PC-3 (cell line): ENCODE data around the gene STPG3. TPM values are rescaled to one million over a fixed set of nuclear protein-coding genes. Genes with fewer than 3 reads are reported as not detected.

ENCODE experiments used
- ATAC-seq: fragments of 200-7000 bp; cut with Tn5 transposase; 2 replicates; pipeline ENCODE4 v1.9.1; 2020; ENCODE audit warnings: mild to moderate bottlenecking, moderate library complexity
- BruUV-seq: library from RNA; stranded (reverse); fragments of 400-500 nt; replicated peaks from 2 replicates; lab custom pipeline; 2021; lab: Mats Ljungman, UMichigan
- CTCF ChIA-PET: fragments of 300-600 bp; sonication (Branson Sonifier 250); formaldehyde crosslinking; loops from one replicate; lab custom pipeline; 2022; ENCODE audit warnings: antibody characterized with exemption; lab: Charles Lee
- POLR2A ChIA-PET: fragments of 300-600 bp; sonication (Branson Sonifier 250); formaldehyde crosslinking; loops from one replicate; lab custom pipeline; 2022; ENCODE audit warnings: antibody characterized with exemption; ENCODE audit not compliant: unreplicated experiment; lab: Charles Lee
- DNase-seq: peaks from one replicate; pipeline ENCODE4 v3.0.0-alpha.2; 2015
- H2AFZ ChIP-seq: fragments of 300-600 bp; sonication (generic); 2 replicates; pipeline ENCODE4 v1.6.0; 2016; ENCODE audit warnings: antibody characterized with exemption, low read length
- H3F3A ChIP-seq: fragments of 300-600 bp; sonication (generic); one replicate; pipeline ENCODE4 v1.6.0; 2017; ENCODE audit warnings: antibody characterized with exemption, low read length, control low read depth, mild to moderate bottlenecking; ENCODE audit not compliant: unreplicated experiment
- H3K27ac ChIP-seq: fragments of 300-600 bp; sonication (generic); 2 replicates; pipeline ENCODE4 v1.5.1; 2016; ENCODE audit warnings: mild to moderate bottlenecking, low read length
- H3K27me3 ChIP-seq: fragments of 300-600 bp; sonication (generic); 2 replicates; pipeline ENCODE4 v1.6.1; 2016; ENCODE audit warnings: low read length, mixed read lengths
- H3K36me3 ChIP-seq: fragments of 300-600 bp; sonication (generic); 2 replicates; pipeline ENCODE4 v1.6.1; 2016; ENCODE audit warnings: low read depth, mixed run types, low read length, mixed read lengths
- H3K4me1 ChIP-seq: fragments of 300-600 bp; sonication (generic); 2 replicates; pipeline ENCODE4 v1.5.1; 2016; ENCODE audit warnings: low read length; ENCODE audit not compliant: insufficient read depth
- H3K4me2 ChIP-seq: fragments of 300-600 bp; sonication (generic); 2 replicates; pipeline ENCODE4 v1.6.0; 2016; ENCODE audit warnings: low read length
- H3K4me3 ChIP-seq: fragments of 300-600 bp; sonication (generic); 2 replicates; pipeline ENCODE4 v1.5.1; 2016; ENCODE audit warnings: mild to moderate bottlenecking, low read length, mixed read lengths
- H3K79me2 ChIP-seq: fragments of 300-600 bp; sonication (generic); 2 replicates; pipeline ENCODE4 v1.6.1; 2017; ENCODE audit warnings: low read length, mixed read lengths
- H3K9ac ChIP-seq: fragments of 300-600 bp; sonication (generic); 2 replicates; pipeline ENCODE4 v1.6.0; 2016; ENCODE audit warnings: mild to moderate bottlenecking, low read length
- H3K9me2 ChIP-seq: fragments of 300-600 bp; sonication (generic); replicated peaks from 2 replicates; pipeline ENCODE4 v1.6.1; 2016; ENCODE audit warnings: mixed run types, low read length, mixed read lengths
- H3K9me3 ChIP-seq: fragments of 300-600 bp; sonication (generic); 2 replicates; pipeline ENCODE4 v1.6.1; 2016; ENCODE audit warnings: low read length, mixed read lengths
- H4K20me1 ChIP-seq: fragments of 300-600 bp; sonication (generic); 2 replicates; pipeline ENCODE4 v1.6.1; 2016; ENCODE audit warnings: low read length, mixed read lengths
- EZH2 ChIP-seq: fragments of 300-600 bp; sonication (generic); IDR thresholded peaks from one replicate; pipeline ENCODE4 v1.6.1; 2017; ENCODE audit warnings: antibody characterized with exemption, mild to moderate bottlenecking, low read length; ENCODE audit not compliant: unreplicated experiment
- EZH2phosphoT487 ChIP-seq: fragments of 300-600 bp; sonication (generic); IDR thresholded peaks from 2 replicates; pipeline ENCODE4 v1.6.1; 2018; ENCODE audit warnings: mild to moderate bottlenecking, antibody characterized with exemption, low read length, borderline replicate concordance
- intact Hi-C: fragments of 100-400 bp; cut with micrococcal nuclease; formaldehyde crosslinking; loops from 2 replicates; pipeline ENCODE4 v1.9.0; 2023
- total RNA-seq: library from RNA; depleted of rRNA; stranded (reverse); fragments of >200 nt; gene quantifications from 2 replicates; pipeline ENCODE4 v1.2.3, GENCODE V29; 2014
- TF ChIP-seq, protein P1 (sequence below): fragments of 300-600 bp; sonication (generic); conservative IDR thresholded peaks from 2 replicates; pipeline ENCODE4 v1.5.1; 2017; ENCODE audit warnings: antibody characterized with exemption, low read depth, mild to moderate bottlenecking, low read length

Gene STPG3
- total RNA-seq, 1 experiment from 2014 or later: not detected

DNA sequence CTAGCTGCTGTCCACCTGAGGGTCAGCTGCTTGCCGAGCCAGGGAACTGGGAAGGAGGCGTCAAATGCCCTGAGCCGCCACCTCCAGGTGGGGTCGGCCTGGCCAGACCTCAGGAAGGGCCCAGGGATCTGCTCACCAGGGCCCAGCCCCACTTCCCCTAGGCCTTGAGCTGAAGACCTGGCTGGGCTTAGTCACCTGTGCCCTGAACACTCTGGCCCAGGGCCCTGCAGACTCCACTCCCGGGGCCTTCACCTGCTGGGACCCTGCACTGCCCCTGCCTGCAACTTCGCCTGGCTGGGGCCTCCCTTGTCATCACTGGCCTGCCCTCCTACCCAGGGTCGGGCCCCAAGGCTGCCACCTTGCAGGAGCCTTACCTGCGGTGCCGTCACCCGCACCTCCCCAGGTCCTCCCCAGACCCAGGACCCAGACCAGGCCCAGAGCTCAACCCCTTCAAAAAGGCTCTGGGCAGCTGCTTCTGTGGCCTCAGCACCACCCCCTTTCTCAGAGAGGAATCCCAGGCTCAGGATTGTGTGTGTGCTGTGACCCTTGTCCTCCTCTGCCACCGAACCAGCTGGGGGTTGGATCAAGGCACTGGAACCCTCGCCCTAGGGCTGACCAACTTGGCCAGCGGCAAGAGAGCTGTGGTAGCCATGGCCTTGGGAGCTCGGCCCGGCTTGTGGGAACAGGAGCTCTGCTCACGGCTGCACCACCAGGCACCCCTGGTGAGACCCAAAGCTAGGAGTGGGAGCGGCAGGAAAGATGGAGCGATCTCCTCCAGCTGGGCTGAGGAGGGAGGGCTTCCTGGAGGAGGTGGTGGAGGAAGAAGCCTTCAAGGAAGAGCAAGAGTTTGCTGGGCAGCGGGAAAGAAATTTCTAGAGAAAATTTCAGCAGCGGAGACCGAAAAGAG lies 2.9 kb downstream of the STPG3 start:
- H3K4me1 ChIP-seq: peaks cover 15% of the 10 kb centered on the region; the same call in 1 of the 2 replicates
- H3K9ac ChIP-seq: peak overlapping the region; percentile 79
- DNase-seq: no peak
- peaks cover 18% of the 10 kb centered on the region for H3K79me2 ChIP-seq
- H3K4me3 ChIP-seq: peak overlapping the region; percentile 93
- no peaks in the 10 kb centered on the region for H3K27me3 ChIP-seq
- H3K9me3 ChIP-seq: no peaks in the 10 kb centered on the region
- intact Hi-C loops: no loop called here
- no peaks in the 10 kb centered on the region for H3F3A ChIP-seq
- ATAC-seq: peak; percentile 7
- H3K27ac ChIP-seq: no peak overlapping the region
- peak overlapping the region; percentile 91 for H3K4me2 ChIP-seq
- ChIA-PET POLR2A (interaction anchor here (1.2 kb wide), 1 partner anchor 13 kb away, joined by 10 read pairs; the partner anchor contains the start of gene TUBB4B), CTCF (interaction anchor here (0.5 to 1.2 kb wide), 2 partner anchors 17 to 814 kb away, joined by 4 to 7 read pairs; no protein-coding TSS in a partner anchor)
- TF ChIP-seq EZH2 (no peak), EZH2phosphoT487 (no peak)
- TF ChIP-seq, protein P1, sequence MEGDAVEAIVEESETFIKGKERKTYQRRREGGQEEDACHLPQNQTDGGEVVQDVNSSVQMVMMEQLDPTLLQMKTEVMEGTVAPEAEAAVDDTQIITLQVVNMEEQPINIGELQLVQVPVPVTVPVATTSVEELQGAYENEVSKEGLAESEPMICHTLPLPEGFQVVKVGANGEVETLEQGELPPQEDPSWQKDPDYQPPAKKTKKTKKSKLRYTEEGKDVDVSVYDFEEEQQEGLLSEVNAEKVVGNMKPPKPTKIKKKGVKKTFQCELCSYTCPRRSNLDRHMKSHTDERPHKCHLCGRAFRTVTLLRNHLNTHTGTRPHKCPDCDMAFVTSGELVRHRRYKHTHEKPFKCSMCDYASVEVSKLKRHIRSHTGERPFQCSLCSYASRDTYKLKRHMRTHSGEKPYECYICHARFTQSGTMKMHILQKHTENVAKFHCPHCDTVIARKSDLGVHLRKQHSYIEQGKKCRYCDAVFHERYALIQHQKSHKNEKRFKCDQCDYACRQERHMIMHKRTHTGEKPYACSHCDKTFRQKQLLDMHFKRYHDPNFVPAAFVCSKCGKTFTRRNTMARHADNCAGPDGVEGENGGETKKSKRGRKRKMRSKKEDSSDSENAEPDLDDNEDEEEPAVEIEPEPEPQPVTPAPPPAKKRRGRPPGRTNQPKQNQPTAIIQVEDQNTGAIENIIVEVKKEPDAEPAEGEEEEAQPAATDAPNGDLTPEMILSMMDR: no peak
- BruUV-seq: TSS peak; percentile 36
- peak overlapping the region; percentile 82; the same call in 1 of the 2 replicates for H2AFZ ChIP-seq
- no peaks in the 10 kb centered on the region for H4K20me1 ChIP-seq
- no peaks in the 10 kb centered on the region; the same call in 1 of the 2 replicates for H3K36me3 ChIP-seq
- H3K9me2 ChIP-seq: no peaks in the 10 kb centered on the region

DNA sequence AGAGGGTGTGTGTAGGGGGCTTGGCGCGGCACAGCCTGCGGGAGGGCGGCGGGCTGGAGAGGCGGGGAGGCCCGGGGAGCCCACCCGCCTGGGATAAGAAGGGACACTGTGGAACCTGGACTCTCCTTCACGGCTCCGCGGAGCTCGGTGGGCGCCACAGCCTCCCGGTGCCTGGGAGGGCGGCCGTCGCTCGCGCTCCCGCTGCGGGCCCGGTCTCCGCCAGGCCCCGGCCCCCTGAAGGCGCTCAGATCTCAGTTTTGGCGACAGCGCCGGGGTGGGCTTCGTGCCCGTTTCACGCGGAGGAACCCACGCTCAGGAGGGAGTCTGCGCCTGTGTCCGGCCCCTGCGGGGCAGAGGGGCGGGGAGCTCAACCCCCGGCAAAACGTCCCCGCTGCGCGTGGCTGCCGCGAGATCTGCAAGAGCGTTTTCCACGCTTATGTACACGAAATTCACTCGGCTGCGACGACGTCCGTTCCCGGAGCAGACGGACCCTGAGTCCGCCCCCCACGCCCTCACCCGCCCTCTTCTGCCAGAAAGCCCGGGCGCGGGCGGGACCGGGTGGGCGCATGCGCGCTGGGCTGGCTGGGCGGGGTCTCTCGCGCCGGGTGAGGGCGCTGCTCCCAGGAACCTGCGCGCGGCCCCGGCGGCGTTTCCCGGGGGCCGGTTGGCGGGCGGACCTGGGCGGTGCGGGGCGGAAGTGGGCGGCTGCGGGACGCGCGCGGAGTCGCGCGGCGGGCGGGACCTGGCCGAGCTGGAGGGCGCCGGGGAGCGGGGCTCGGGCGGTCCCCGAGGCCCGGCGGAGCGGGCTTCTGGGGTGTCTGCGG lies 3.8 kb downstream of the STPG3 start, which contains the start of gene NELFB:
TSS of gene NELFB (plus strand) at position 704 of the 824 bp plus-strand sequence.
- DNase-seq (peak; percentile 84), ATAC-seq (peak; percentile 75)
- ChIA-PET POLR2A (interaction anchor here (0.7 to 1.2 kb wide), 2 partner anchors 10 to 14 kb away, joined by 3 to 10 read pairs; partner anchors contain the start of gene TUBB4B), CTCF (interaction anchor here (1.2 kb wide), 1 partner anchor 18 kb away, joined by 7 read pairs; no protein-coding TSS in a partner anchor)
- no TSS peak for BruUV-seq
- no peaks in the 10 kb centered on the region; the same call in 1 of the 2 replicates for H3K36me3 ChIP-seq
- no peak for TF ChIP-seq EZH2phosphoT487
- no peak for TF ChIP-seq EZH2
- TF ChIP-seq, protein P1: no peak
- H3K27me3 ChIP-seq: no peaks in the 10 kb centered on the region
- H3F3A ChIP-seq: no peaks in the 10 kb centered on the region
- H3K4me2 ChIP-seq: peak within 1 kb of the TSS; percentile 94
- peaks cover 18% of the 10 kb centered on the region for H3K79me2 ChIP-seq
- H3K4me1 ChIP-seq: peaks cover 15% of the 10 kb centered on the region; the same call in 1 of the 2 replicates
- intact Hi-C loops: no loop called here
- peak within 1 kb of the TSS; percentile 91 for H3K9ac ChIP-seq
- peak within 1 kb of the TSS; percentile 82 for H2AFZ ChIP-seq
- no peaks in the 10 kb centered on the region for H4K20me1 ChIP-seq
- H3K9me2 ChIP-seq: no peaks in the 10 kb centered on the region
- H3K4me3 ChIP-seq: peak within 1 kb of the TSS; percentile 93
- H3K9me3 ChIP-seq: no peaks in the 10 kb centered on the region
- no peak within 1 kb of the TSS for H3K27ac ChIP-seq
